Gastrocnemius medialis (tissue), 4 donors: ENCODE results near the gene WDR53.
"Not testable (repeated sequence)": the region's sequence is repeated elsewhere in the genome, so short reads cannot be mapped to it uniquely, and the experiment has no call there.

Experiments
- CTCF ChIP-seq, 5 experiments: fragments of 450-650 bp in 3 of 5; fragments of 200-600 bp in 2 of 5; sonication (generic) in 2 of 5; IDR thresholded peaks in 4 of 5; conservative IDR thresholded peaks in 1 of 5; 1 replicate in 4 of 5; 2 replicates in 1 of 5; pipeline ENCODE4 v1.5.1; 2016 to 2019; ENCODE audit warnings: antibody characterized with exemption in 5 of 5, mild to moderate bottlenecking in 3 of 5, moderate library complexity in 3 of 5
- POLR2A ChIP-seq, 2 donors: fragments of 450-650 bp; IDR thresholded peaks; one replicate each; pipeline ENCODE4 v1.6.1; 2017; ENCODE audit warnings: antibody characterized with exemption in 2 of 2, mild to moderate bottlenecking in 2 of 2, moderate library complexity in 2 of 2

- not testable (repeated sequence) for TF ChIP-seq POLR2A (IDR thresholded peaks at IDR 0.05); CTCF (IDR thresholded peaks at IDR 0.05 in 4 of 5, conservative IDR thresholded peaks at IDR 0.05 in 1 of 5)
These were observed 18.2 kb downstream of the WDR53 start for GRCh38 chr3:196550172-196550571.
